Endothelial cell of umbilical vein (primary cell): ENCODE results near the gene ADGRL3.

Experiments
- CTCF ChIP-seq, 2 donors: IDR thresholded peaks; 1 replicate in 1 of 2; 2 replicates in 1 of 2; pipeline ENCODE4 v1.5.1; 2011; ENCODE audit warnings: low read length in 2 of 2, mild to moderate bottlenecking in 2 of 2, moderate library complexity in 2 of 2, control low read depth in 1 of 2, inconsistent platforms in 1 of 2, low read depth in 1 of 2; ENCODE audit not compliant: insufficient read depth in 1 of 2; ENCODE audit errors: extremely low read depth in 1 of 2
- EZH2 ChIP-seq: IDR thresholded peaks from 2 replicates; pipeline ENCODE4 v1.6.1; 2012; ENCODE audit warnings: borderline replicate concordance, low read depth, mild to moderate bottlenecking, moderate library complexity, low read length, inconsistent platforms; ENCODE audit not compliant: severe bottlenecking

- TF ChIP-seq CTCF (IDR thresholded peaks at IDR 0.05; ENCODE audit: extremely low read depth in 1 of 2, insufficient read depth in 1 of 2, low read depth in 1 of 2, low read length in 2 of 2), result no peak
- no peak for TF ChIP-seq EZH2
Measured at GRCh38 chr4:61245069-61245714, 45.1 kb downstream of the ADGRL3 start.
